ENCODE results near the gene SNU13. TPM values are rescaled to one million over a fixed set of nuclear protein-coding genes. Genes with fewer than 3 reads are reported as not detected.

The SNU13 gene
- total RNA-seq, 4 donors from 2014 or later: 99.0 to 169 (median 126) TPM

DNA sequence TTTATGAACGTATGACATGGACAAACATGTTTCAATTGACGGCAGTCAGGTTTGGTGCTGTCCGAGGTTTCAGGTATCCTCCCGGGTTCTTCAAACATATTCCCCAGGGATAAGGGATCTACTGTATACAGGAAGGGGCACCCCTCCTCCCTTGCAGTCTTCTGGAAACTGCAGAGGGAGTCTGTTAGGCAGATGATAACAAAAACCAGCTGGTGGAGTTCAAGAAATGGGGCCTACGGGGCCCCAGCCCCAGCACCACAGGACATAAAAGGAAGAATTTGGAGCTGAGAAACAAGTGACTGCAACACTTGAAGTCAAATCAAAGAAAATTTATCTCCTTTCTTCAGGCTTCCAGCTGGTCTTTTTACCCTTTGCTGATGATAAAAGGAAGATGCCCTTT lies 32.1 kb downstream of the SNU13 start:
- DNase-seq (ENCODE audit: low spot score): no peak
- no peak for ATAC-seq (ENCODE audit: low FRiP score)
- TF ChIP-seq, protein P1, sequence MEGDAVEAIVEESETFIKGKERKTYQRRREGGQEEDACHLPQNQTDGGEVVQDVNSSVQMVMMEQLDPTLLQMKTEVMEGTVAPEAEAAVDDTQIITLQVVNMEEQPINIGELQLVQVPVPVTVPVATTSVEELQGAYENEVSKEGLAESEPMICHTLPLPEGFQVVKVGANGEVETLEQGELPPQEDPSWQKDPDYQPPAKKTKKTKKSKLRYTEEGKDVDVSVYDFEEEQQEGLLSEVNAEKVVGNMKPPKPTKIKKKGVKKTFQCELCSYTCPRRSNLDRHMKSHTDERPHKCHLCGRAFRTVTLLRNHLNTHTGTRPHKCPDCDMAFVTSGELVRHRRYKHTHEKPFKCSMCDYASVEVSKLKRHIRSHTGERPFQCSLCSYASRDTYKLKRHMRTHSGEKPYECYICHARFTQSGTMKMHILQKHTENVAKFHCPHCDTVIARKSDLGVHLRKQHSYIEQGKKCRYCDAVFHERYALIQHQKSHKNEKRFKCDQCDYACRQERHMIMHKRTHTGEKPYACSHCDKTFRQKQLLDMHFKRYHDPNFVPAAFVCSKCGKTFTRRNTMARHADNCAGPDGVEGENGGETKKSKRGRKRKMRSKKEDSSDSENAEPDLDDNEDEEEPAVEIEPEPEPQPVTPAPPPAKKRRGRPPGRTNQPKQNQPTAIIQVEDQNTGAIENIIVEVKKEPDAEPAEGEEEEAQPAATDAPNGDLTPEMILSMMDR (IDR thresholded peaks at IDR 0.05): no peak

DNA sequence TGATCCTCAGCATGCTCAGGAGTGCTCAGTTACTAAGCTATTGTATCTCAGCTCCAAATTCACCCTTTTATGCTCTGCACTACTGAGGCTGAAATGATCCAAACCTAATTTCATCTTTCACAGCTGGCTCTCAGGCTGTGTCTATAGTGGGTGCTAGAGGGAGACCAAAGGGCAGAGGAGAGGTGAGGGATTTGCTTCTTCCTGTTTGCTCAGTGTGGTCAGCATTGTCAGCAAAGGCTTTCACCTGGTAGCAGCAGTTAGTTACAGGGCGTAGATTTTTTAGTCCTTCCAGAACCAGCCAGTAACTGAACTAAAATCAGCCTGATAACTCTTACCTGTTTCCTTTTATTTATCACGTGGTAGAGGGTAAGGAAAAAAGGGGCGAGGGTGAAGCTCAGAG lies 34.3 kb downstream of the SNU13 start:
- DNase-seq (ENCODE audit: low spot score) (no peak), ATAC-seq (ENCODE audit: low FRiP score) (no peak)
- TF ChIP-seq, protein P1 (IDR thresholded peaks at IDR 0.05): no peak

DNA sequence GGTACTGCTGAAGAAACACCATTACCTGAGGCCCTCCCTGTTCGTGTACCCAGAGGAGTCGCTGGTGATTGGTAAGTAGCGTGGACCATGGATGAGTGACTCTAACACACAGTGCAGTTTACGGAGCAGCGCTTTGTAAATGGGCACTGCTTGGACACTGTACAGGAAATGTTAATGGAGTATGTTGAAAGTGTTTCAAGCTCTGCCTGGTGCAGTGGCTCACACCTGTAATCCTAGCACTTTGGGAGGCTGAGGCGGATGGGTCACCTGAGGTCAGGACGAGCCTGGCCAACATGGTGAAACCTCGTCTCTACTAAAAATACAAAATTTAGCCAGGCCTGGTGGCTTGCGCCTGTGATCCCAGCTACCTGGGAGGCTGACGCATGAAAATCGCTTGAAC lies 37.8 kb downstream of the SNU13 start:
- DNase-seq (ENCODE audit: low spot score): no peak
- no peak for ATAC-seq (ENCODE audit: low FRiP score)
- TF ChIP-seq, protein P1 (IDR thresholded peaks at IDR 0.05): no peak

DNA sequence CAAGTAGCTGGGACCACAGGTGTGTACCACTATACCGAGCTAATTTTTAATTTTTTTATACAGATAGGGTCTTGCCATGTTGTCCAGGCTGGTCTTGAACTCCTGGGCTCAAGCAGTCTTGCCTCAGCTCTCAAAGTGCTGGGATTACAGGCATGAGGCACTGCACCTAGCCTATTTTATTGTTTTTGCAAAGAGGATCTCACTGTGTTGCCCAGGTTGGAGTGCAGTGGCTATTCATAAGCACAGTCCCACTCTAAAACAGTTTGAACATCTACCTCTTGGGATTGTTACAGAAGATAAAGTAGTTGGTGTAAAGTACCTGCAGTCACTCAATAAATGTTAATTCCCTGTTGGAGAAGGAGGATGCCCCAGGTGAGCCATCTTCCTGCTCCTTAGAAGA lies 38.4 kb downstream of the SNU13 start:
- ATAC-seq (ENCODE audit: low FRiP score): no peak
- DNase-seq (ENCODE audit: low spot score): no peak
- TF ChIP-seq, protein P1 (IDR thresholded peaks at IDR 0.05): no peak

DNA sequence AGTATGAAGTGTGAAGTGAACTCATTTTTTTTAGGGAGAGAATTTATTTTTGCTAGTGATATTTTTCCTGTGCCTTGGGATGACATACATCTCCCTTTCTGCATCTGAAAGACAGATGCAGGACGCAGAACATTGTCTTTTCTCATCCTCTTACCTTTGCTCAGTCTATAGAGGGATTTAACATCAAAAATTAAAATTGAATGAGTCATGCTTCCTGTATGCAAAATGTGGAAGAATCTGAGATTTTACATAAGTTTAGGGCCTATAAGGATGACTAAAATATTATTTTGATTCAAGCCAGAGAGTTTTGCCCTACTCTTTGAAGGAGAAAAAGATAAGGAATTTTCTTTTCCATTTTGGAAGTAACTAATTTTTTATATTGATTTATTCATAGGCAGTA lies 40.2 kb downstream of the SNU13 start:
- ATAC-seq (ENCODE audit: low FRiP score): no peak
- DNase-seq (ENCODE audit: low spot score): no peak
- TF ChIP-seq, protein P1 (IDR thresholded peaks at IDR 0.05): no peak

DNA sequence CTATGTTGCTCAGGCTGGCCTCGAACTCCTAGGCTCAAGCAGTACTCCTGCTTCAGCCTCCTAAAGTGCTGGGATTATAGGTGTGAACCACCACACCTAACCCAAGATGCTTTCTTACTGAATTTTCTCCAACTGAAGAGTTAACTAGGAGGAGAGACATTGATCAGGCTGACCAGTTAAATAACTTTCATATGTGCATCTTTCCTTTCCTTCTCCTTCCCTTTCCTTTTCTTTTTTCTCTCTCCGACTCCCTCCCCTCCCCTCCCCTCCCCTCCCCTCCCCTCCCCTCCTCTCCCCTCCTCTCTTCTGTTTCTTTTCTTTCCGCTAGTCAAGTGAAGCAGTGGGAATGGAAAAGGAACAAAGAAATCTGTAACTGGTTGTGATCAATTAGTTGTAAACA lies 40.9 kb downstream of the SNU13 start:
- ATAC-seq (ENCODE audit: low FRiP score): no peak
- no peak for DNase-seq (ENCODE audit: low spot score)
- TF ChIP-seq, protein P1 (IDR thresholded peaks at IDR 0.05): no peak

DNA sequence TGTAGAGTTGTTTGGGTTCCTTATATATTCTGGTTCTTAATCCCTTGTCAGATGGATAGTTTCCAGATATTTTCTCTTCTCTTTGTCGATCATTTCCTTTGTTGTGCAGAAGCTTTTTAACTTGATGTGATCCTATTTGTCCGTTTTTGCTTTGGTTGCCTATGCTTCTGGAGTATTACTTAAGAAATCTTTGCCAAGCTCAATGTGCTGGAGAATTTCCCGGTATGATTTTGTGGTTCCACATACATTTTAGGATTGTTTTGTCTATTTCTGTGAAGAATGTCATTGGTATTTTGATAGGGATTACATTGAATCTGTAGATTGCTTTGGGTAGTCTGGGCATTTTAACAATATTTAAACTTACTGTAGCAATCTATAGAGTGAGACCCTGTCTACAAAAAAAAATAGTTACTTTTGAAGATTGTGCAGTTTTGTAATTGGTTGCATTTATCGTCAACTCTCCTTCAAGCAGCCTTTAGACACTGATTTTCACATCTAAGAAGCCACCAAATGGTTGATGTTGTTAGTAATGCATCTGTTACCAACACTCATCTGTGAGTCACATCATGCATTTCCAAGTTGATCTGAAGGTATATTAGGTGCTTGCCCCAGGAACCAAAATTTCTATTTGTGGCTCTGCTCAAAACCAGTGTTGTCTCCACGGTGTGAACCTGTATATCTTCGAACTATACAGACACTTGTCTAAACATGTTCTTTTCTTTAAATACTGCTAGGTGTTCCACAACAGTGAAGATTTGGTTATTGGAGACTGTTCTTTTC lies 46.1 kb downstream of the SNU13 start:
- TF ChIP-seq, protein P1 (IDR thresholded peaks at IDR 0.05): no peak
- DNase-seq (ENCODE audit: low spot score) (no peak), ATAC-seq (ENCODE audit: low FRiP score) (no peak)
